A673 (cell line): ENCODE data around the gene RIPOR2.

Experiments used
- EZH2 ChIP-seq: fragments of 200-600 bp; sonication (generic); IDR thresholded peaks from 2 replicates; pipeline ENCODE4 v1.6.1; 2017; ENCODE audit warnings: borderline replicate concordance, low read depth, mild to moderate bottlenecking, mixed read lengths, antibody characterized with exemption, low read length; ENCODE audit not compliant: poor library complexity, severe bottlenecking
- TF ChIP-seq, protein P1 (sequence below): fragments of 300-800, 200-600 bp; sonication (generic); conservative IDR thresholded peaks from 2 replicates; pipeline ENCODE4 v1.5.1; 2017; ENCODE audit warnings: low read depth, mild to moderate bottlenecking, antibody characterized with exemption, low read length, moderate library complexity, mixed read lengths

DNA sequence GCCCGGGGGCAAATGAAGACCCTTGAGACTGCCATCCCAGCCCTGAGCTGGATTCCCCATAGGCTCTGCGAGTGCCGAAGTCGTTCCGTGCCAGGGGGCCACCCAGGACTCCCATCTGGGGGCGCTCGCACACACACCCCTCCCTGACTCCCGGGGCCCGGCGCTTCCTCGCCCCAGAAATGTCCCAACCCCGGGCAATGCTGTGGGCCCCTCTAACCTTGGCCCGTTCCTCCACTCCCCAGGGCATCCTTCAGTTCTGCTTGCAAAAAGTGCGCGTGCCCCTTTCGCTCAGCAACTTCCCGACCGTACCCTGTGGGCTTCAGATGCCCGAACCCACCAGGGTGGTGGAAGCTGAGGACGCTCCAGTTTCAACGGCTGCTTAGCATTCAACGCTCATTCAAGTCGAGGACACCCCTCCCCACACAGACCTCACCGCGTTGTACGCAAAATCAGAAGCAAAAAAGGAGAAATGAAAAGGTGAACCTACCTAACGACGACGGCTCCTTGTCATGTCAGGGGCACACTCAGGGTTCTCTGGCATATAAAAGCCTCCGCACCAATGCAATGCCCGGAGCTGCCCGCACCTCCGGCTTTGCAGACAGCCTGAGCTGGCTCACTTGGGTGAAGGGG is 25.3 kb downstream of the RIPOR2 start:
- TF ChIP-seq, protein P1, sequence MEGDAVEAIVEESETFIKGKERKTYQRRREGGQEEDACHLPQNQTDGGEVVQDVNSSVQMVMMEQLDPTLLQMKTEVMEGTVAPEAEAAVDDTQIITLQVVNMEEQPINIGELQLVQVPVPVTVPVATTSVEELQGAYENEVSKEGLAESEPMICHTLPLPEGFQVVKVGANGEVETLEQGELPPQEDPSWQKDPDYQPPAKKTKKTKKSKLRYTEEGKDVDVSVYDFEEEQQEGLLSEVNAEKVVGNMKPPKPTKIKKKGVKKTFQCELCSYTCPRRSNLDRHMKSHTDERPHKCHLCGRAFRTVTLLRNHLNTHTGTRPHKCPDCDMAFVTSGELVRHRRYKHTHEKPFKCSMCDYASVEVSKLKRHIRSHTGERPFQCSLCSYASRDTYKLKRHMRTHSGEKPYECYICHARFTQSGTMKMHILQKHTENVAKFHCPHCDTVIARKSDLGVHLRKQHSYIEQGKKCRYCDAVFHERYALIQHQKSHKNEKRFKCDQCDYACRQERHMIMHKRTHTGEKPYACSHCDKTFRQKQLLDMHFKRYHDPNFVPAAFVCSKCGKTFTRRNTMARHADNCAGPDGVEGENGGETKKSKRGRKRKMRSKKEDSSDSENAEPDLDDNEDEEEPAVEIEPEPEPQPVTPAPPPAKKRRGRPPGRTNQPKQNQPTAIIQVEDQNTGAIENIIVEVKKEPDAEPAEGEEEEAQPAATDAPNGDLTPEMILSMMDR, result peak; percentile 27; the same call in 1 of the 2 replicates
- peak; percentile 86 for TF ChIP-seq EZH2
